NT2/D1 (cell line): ENCODE data around the gene TAF1.
"Not testable (repeated sequence)": the region's sequence is repeated elsewhere in the genome, so short reads cannot be mapped to it uniquely, and the experiment has no call there.

Experiments used
- DNase-seq: peaks from one replicate; pipeline ENCODE4 v3.0.0-alpha.2; 2011; ENCODE audit warnings: low read depth, low spot score
- H3K27me3 ChIP-seq: 2 replicates; pipeline ENCODE4 v1.6.0; 2011; ENCODE audit warnings: mild to moderate bottlenecking; ENCODE audit not compliant: insufficient read length, insufficient read depth
- H3K36me3 ChIP-seq: 2 replicates; pipeline ENCODE4 v1.6.1; 2011; ENCODE audit warnings: mild to moderate bottlenecking, low read length, mixed read lengths; ENCODE audit not compliant: insufficient read depth, insufficient read length
- H3K4me1 ChIP-seq: 2 replicates; pipeline ENCODE4 v1.5.1; 2011; ENCODE audit not compliant: insufficient read depth, insufficient read length
- H3K4me3 ChIP-seq: 2 replicates; pipeline ENCODE4 v1.5.1; 2011; ENCODE audit warnings: low read depth; ENCODE audit not compliant: insufficient read length
- H3K9ac ChIP-seq: 2 replicates; pipeline ENCODE4 v1.6.0; 2011; ENCODE audit warnings: low read depth; ENCODE audit not compliant: insufficient read length
- H3K9me3 ChIP-seq: 2 replicates; pipeline ENCODE4 v1.5.1; 2011; ENCODE audit warnings: mild to moderate bottlenecking, low read length; ENCODE audit not compliant: insufficient read depth
- SUZ12 ChIP-seq: IDR thresholded peaks from 2 replicates; pipeline ENCODE4 v1.6.1; 2011; ENCODE audit not compliant: insufficient read length, insufficient read depth; ENCODE audit errors: extremely low read depth
- YY1 ChIP-seq: IDR thresholded peaks from 2 replicates; pipeline ENCODE4 v1.6.1; 2011; ENCODE audit not compliant: insufficient read length, insufficient read depth
- ZNF274 ChIP-seq: IDR thresholded peaks from 2 replicates; pipeline ENCODE4 v1.6.1; 2011; ENCODE audit warnings: mild to moderate bottlenecking, low read depth, low read length

TAF1 gene

GRCh38 chrX:71496476-71496875 is 130.3 kb downstream of the TAF1 start:
- H3K27me3 ChIP-seq = peaks cover 4% of the 10 kb centered on the region
- H3K9ac ChIP-seq = no peak overlapping the region
- no peak for DNase-seq
- no peaks in the 10 kb centered on the region for H3K36me3 ChIP-seq
- no peaks in the 10 kb centered on the region for H3K9me3 ChIP-seq
- no peak overlapping the region for H3K4me3 ChIP-seq
- H3K4me1 ChIP-seq = no peaks in the 10 kb centered on the region
- TF ChIP-seq ZNF274 (no peak), SUZ12 (no peak)

- H3K9me3 ChIP-seq, H3K9ac ChIP-seq, H3K27me3 ChIP-seq, H3K4me1 ChIP-seq, H3K36me3 ChIP-seq, H3K4me3 ChIP-seq, DNase-seq: not testable (repeated sequence)
Measured at GRCh38 chrX:71502080-71502479, 135.9 kb downstream of the TAF1 start.

- no peak for DNase-seq
- TF ChIP-seq ZNF274 = no peak
- TF ChIP-seq YY1 = no peak
- no peak for TF ChIP-seq SUZ12
Measured at GRCh38 chrX:71504346-71504745, 138.2 kb downstream of the TAF1 start.

GRCh38 chrX:71509289-71509688 is 143.1 kb downstream of the TAF1 start:
- H3K4me3 ChIP-seq = no peak overlapping the region
- no peak overlapping the region for H3K9ac ChIP-seq
- TF ChIP-seq YY1 (no peak), ZNF274 (no peak), SUZ12 (no peak)
- H3K4me1 ChIP-seq = no peaks in the 10 kb centered on the region
- no peaks in the 10 kb centered on the region for H3K36me3 ChIP-seq
- no peak for DNase-seq
- H3K27me3 ChIP-seq = no peaks in the 10 kb centered on the region
- no peaks in the 10 kb centered on the region for H3K9me3 ChIP-seq

More at GRCh38 chrX:71504346-71504745, 138.2 kb downstream of the TAF1 start:
- Histone ChIP-seq H3K9ac (no peak overlapping the region), H3K27me3 (no peaks in the 10 kb centered on the region), H3K9me3 (peaks cover 6% of the 10 kb centered on the region; the same call in 1 of the 2 replicates), H3K4me3 (no peak overlapping the region), H3K4me1 (no peaks in the 10 kb centered on the region), H3K36me3 (no peaks in the 10 kb centered on the region)

GRCh38 chrX:71510161-71510560 is 144.0 kb downstream of the TAF1 start:
- DNase-seq = no peak

GRCh38 chrX:71513731-71514130 is 147.6 kb downstream of the TAF1 start:
- H3K9ac ChIP-seq, H3K27me3 ChIP-seq, DNase-seq, H3K4me3 ChIP-seq, H3K4me1 ChIP-seq, H3K9me3 ChIP-seq, H3K36me3 ChIP-seq: not testable (repeated sequence)

More at GRCh38 chrX:71510161-71510560, 144.0 kb downstream of the TAF1 start:
- H3K4me1 ChIP-seq = no peaks in the 10 kb centered on the region
- no peaks in the 10 kb centered on the region for H3K36me3 ChIP-seq
- no peaks in the 10 kb centered on the region for H3K27me3 ChIP-seq
- H3K9me3 ChIP-seq = no peaks in the 10 kb centered on the region
- no peak overlapping the region for H3K9ac ChIP-seq
- TF ChIP-seq SUZ12 (no peak), YY1 (no peak), ZNF274 (no peak)
- no peak overlapping the region for H3K4me3 ChIP-seq

GRCh38 chrX:71514367-71515037 is 148.3 kb downstream of the TAF1 start:
- Histone ChIP-seq H3K9ac (no peak overlapping the region), H3K4me1 (no peaks in the 10 kb centered on the region), H3K9me3 (no peaks in the 10 kb centered on the region), H3K27me3 (no peaks in the 10 kb centered on the region), H3K36me3 (no peaks in the 10 kb centered on the region), H3K4me3 (no peak overlapping the region)
- no peak for DNase-seq
- no peak for TF ChIP-seq YY1
- no peak for TF ChIP-seq SUZ12
- no peak for TF ChIP-seq ZNF274

GRCh38 chrX:71515038-71515396 is 148.9 kb downstream of the TAF1 start:
- Histone ChIP-seq H3K9me3 (no peaks in the 10 kb centered on the region), H3K27me3 (no peaks in the 10 kb centered on the region), H3K4me1 (no peaks in the 10 kb centered on the region), H3K4me3 (no peak overlapping the region), H3K9ac (no peak overlapping the region), H3K36me3 (no peaks in the 10 kb centered on the region)
- no peak for DNase-seq
- no peak for TF ChIP-seq ZNF274
- no peak for TF ChIP-seq SUZ12
- TF ChIP-seq YY1 = no peak
